WERI-Rb-1 (cell line): ENCODE data around the gene MEG3.

Source experiments
- DNase-seq: peaks from one replicate; pipeline ENCODE4 v3.0.0-alpha.2; 2020
- H3K27ac ChIP-seq: fragments of 250-450 bp; sonication (Bioruptor Pico); 2 replicates; pipeline ENCODE4 v1.5.1; 2020; ENCODE audit warnings: mild to moderate bottlenecking, moderate library complexity
- H3K27me3 ChIP-seq: fragments of 250-450 bp; sonication (Bioruptor Pico); 2 replicates; pipeline ENCODE4 v1.5.1; 2021; ENCODE audit warnings: mild to moderate bottlenecking, low read depth, moderate library complexity; ENCODE audit not compliant: insufficient read depth, severe bottlenecking
- H3K36me3 ChIP-seq: fragments of 250-450 bp; sonication (Bioruptor Pico); 2 replicates; pipeline ENCODE4 v1.5.1; 2020; ENCODE audit warnings: mild to moderate bottlenecking, moderate library complexity
- H3K4me3 ChIP-seq: 2 replicates; pipeline ENCODE4 v1.5.1; 2011; ENCODE audit warnings: low read depth, mild to moderate bottlenecking, control low read depth, low read length
- H3K9me3 ChIP-seq: fragments of 250-450 bp; sonication (Bioruptor Pico); 2 replicates; pipeline ENCODE4 v1.5.1; 2021; ENCODE audit warnings: mild to moderate bottlenecking, moderate library complexity; ENCODE audit not compliant: severe bottlenecking
- CTCF ChIP-seq: IDR thresholded peaks from 2 replicates; pipeline ENCODE4 v1.5.1; 2011; ENCODE audit warnings: low read depth, mild to moderate bottlenecking, control low read depth, inconsistent platforms, low read length

The MEG3 gene

GRCh38 chr14:100786131-100786530 lies 39.8 kb upstream of the MEG3 start:
- Histone ChIP-seq H3K27me3 (no peaks in the 10 kb centered on the region), H3K27ac (no peak overlapping the region), H3K9me3 (no peaks in the 10 kb centered on the region), H3K36me3 (no peaks in the 10 kb centered on the region), H3K4me3 (no peak overlapping the region)
- TF ChIP-seq CTCF: no peak
- no peak for DNase-seq

- Histone ChIP-seq H3K36me3 (no peaks in the 10 kb centered on the region), H3K9me3 (no peaks in the 10 kb centered on the region), H3K27ac (no peak overlapping the region), H3K4me3 (no peak overlapping the region), H3K27me3 (no peaks in the 10 kb centered on the region)
- DNase-seq: no peak
- no peak for TF ChIP-seq CTCF
Observed at GRCh38 chr14:100786576-100787219, 39.2 kb upstream of the MEG3 start.

- H3K9me3 ChIP-seq: no peaks in the 10 kb centered on the region
- no peak for DNase-seq
- H3K27ac ChIP-seq: no peak overlapping the region
- H3K36me3 ChIP-seq: no peaks in the 10 kb centered on the region
- no peak overlapping the region for H3K4me3 ChIP-seq
- TF ChIP-seq CTCF: no peak
- no peaks in the 10 kb centered on the region for H3K27me3 ChIP-seq
Observed at GRCh38 chr14:100787659-100788058, 38.3 kb upstream of the MEG3 start.

DNA sequence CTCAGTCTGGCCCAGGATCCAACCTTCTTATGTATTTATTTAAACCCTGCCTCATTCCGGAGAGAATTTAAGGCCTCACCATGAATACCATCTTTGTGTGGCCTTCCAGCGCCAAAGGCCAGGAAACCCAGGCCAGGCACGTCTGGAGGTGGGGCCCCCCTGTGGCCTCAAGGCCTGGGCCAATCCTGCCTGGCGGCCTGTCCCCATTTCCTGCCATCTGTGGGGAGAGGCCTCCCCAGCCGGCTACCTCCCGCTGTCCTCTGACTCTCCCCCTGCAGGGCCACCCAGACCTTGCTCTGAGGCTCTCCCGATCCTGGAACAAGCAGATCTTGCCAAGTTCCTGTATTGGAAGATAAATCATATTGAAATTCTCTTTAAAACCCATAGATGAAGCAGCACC lies 37.4 kb upstream of the MEG3 start:
- H3K27me3 ChIP-seq: no peaks in the 10 kb centered on the region
- TF ChIP-seq CTCF: no peak
- no peak overlapping the region for H3K4me3 ChIP-seq
- no peaks in the 10 kb centered on the region for H3K9me3 ChIP-seq
- no peak overlapping the region for H3K27ac ChIP-seq
- DNase-seq: no peak
- no peaks in the 10 kb centered on the region for H3K36me3 ChIP-seq

DNA sequence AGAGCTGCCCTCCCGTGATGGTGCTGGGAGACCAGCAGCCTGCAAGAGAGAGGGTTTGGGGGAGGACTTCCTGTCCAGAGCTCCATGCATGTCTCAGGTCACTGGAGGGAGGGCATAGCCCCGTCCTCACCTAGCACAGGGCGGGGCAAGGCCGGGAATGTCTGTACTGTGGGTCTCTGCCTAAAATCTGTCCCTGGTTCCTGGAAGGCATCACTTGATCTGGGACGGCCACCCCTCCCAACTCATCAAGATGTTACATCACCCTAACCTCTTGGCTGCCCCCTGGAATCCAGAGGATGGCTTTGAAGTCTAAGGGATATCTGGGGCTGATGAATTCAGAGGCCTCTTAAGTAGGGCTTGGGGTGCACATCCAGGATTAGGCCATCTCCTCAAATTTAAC lies 37.0 kb upstream of the MEG3 start:
- Histone ChIP-seq H3K4me3 (no peak overlapping the region), H3K36me3 (no peaks in the 10 kb centered on the region), H3K27me3 (no peaks in the 10 kb centered on the region), H3K9me3 (no peaks in the 10 kb centered on the region), H3K27ac (no peak overlapping the region)
- no peak for DNase-seq
- TF ChIP-seq CTCF: no peak
